ENCODE measurements around the gene RASGRP2.
A peak's percentile ranks its signal among the peaks of the same experiment; 100 is the strongest.

The RASGRP2 gene

GRCh38 chr11:64743591-64744543 is at the start of gene RASGRP2:
RASGRP2 (minus strand) TSS chr11:64744142; CDS start chr11:64742866, 1,276 bp downstream.
- H3K27ac ChIP-seq = no peak within 1 kb of the TSS
- 0 out of 2 replicates have a peak, but pooled peaks have one; percentile 24 for TF ChIP-seq CTCF (conservative IDR thresholded peaks at IDR 0.05)
- TF ChIP-seq ZFX (IDR thresholded peaks at IDR 0.05) = no peak

GRCh38 chr11:64792482-64792881 is 48.5 kb upstream of the RASGRP2 start:
- TF ChIP-seq CTCF (conservative IDR thresholded peaks at IDR 0.05) (no peak), ZFX (IDR thresholded peaks at IDR 0.05) (no peak)
- H3K27ac ChIP-seq = no peak overlapping the region

GRCh38 chr11:64791781-64792291 is 47.9 kb upstream of the RASGRP2 start:
- TF ChIP-seq ZFX (IDR thresholded peaks at IDR 0.05) (no peak), CTCF (conservative IDR thresholded peaks at IDR 0.05) (no peak)

DNA sequence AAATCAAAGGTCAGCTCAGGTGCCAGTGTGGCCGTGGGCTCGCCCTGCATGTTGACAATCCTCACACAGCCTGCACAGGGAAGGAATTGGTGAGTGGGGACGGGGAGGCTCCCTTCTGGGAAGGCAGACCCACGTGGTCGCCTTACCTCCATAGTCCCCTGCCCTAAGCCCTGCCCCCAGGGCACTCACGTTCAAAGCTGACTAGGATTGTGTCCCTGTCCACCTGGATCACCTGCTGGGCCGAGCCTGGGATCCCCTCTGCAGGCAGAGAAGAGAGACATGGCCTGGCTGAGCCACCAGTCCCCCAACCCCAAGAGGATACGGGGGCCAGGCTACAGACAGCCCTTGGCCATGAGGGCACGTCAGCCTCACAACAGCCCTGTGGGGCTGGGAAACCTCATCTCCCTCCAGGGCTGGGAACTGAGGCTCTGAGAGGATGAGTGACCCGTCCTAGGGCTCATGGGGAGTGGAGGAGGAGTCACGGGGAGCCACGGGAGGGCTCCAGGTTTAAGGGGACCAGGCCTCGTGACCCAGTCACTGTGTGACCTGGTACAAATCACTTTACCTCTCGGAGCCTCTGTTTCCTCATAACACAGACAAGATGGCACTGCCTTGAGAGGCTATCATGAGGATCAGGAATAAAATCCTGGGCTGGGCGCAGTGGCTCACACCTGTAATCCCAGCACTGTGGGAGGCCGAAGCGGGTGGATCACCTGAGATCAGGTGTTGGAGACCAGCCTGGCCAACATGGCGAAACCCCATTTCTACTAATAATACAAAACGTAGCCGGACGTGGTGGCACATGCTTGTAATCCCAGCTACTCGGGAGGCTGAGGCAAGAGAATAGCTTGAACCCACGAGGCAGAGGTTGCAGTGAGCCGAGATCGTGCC is 46.5 kb upstream of the RASGRP2 start:
- no peak overlapping the region for H3K27ac ChIP-seq
- no peak for TF ChIP-seq CTCF (conservative IDR thresholded peaks at IDR 0.05)
- no peak for TF ChIP-seq ZFX (IDR thresholded peaks at IDR 0.05)

More at GRCh38 chr11:64791781-64792291, 47.9 kb upstream of the RASGRP2 start:
- no peak overlapping the region for H3K27ac ChIP-seq

- no peak overlapping the region for H3K27ac ChIP-seq
- no peak for TF ChIP-seq CTCF (conservative IDR thresholded peaks at IDR 0.05)
- TF ChIP-seq ZFX (IDR thresholded peaks at IDR 0.05) = no peak
Observed at GRCh38 chr11:64789331-64790204, 45.6 kb upstream of the RASGRP2 start.

DNA sequence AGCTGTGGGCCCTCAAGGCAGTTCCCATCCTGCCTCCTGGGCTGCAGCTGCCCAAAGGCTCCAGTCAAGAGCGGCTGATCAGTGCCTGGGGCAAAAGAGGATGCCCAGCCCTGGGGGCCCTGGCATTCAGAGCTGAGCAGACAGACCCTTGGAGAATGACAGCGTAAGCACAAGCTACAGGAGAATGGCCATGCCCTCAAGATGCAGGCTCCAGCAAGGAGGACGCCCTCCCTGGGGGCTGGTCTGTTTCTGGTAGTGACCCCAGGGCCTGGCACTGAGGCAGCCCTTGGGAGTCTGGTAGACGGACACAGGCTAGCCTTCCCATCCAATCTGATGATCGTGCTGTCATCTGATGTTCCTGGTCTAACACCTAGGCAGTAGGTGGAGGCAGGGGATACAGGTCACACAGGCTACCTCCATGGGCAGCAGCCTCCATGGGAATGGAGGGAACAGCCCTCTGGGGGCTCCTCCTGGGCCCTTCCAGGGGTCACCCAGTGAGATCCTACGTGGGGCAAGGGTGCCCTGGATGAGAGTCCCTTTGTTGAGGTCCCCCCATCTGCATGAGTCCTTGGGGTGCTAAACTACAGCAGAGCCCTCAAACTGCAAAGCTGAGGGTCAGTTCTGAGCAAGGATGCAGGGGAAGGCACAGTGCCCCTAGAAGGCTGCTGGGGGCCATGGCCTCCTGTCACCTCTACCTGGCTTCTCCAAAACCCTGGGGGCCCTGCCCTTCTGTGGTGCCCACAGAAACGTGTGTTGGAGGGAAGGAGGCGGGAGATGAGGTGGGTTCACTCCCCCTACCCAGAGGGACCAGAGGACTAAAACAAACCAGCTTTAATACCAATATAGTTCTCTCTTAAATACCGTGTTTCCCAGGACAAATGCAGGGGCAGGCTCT is 44.6 kb upstream of the RASGRP2 start:
- TF ChIP-seq CTCF (conservative IDR thresholded peaks at IDR 0.05) = no peak

More for the DNA sequence above, 44.6 kb upstream of the RASGRP2 start:
- H3K27ac ChIP-seq = no peak overlapping the region

All from C4-2B (cell line).